Measurements from ENCODE around the gene PHAF1.

The PHAF1 gene

DNA sequence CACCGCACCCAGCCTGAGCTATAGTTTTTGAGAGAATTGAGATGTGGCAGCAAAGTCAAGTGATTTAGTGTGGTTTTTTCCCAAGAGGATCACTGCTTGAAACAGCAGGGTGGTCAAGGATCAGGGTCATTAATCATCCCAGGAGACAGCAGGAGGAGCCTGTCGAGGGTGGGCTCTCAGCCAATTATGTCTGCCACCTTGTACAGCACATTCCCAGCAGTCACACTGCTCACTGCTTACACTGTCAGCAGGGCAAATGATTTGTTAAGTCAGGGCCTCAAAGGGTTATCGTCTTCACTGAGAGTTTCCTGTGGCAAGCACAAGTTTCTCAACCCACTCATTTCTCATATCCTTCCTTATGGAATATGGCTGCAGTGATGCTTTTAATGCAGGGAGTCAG, 27.9 kb downstream of the PHAF1 start:
- no peak overlapping the region for H2BK15ac ChIP-seq (ENCODE audit: low read depth, poor library complexity, severe bottlenecking)
- H2BK120ac ChIP-seq (ENCODE audit: low read depth, low read length): no peak overlapping the region
- H3K4me2 ChIP-seq (ENCODE audit: low read length, poor library complexity, severe bottlenecking): no peak overlapping the region
- H3K27ac ChIP-seq (ENCODE audit: low read length, poor library complexity, severe bottlenecking): no peak overlapping the region
- H2BK12ac ChIP-seq (ENCODE audit: low read length in 2 of 2): no peak overlapping the region
- H3K79me1 ChIP-seq (replicated peaks; ENCODE audit: low read length, poor library complexity, severe bottlenecking): peaks cover 1% of the 10 kb centered on the region
- no peak overlapping the region for H3K4ac ChIP-seq (ENCODE audit: low read depth in 1 of 2, low read length in 2 of 2)
- H3K9ac ChIP-seq (ENCODE audit: low read length): no peak overlapping the region
- no peak overlapping the region for H4K8ac ChIP-seq (ENCODE audit: low read length)
- H3K23ac ChIP-seq (ENCODE audit: low read length in 2 of 2): no peak overlapping the region
- no peak overlapping the region for H4K91ac ChIP-seq (ENCODE audit: low read length)
- H3K14ac ChIP-seq (ENCODE audit: low read length in 2 of 2): no peak overlapping the region
- H3K27me3 ChIP-seq (ENCODE audit: control insufficient read depth in 1 of 2, insufficient read depth in 1 of 2, low read length in 2 of 2): no peaks in the 10 kb centered on the region
- no peak overlapping the region for H3K4me3 ChIP-seq (ENCODE audit: insufficient read depth in 1 of 2, low read depth in 1 of 2, low read length in 2 of 2)
- peaks cover 55 to 92% of the 10 kb centered on the region in 2 experiments for H3K36me3 ChIP-seq (ENCODE audit: control insufficient read depth in 1 of 2, insufficient read depth in 2 of 2, low read depth in 1 of 2, low read length in 2 of 2)
- no peak overlapping the region for H2AK5ac ChIP-seq (ENCODE audit: low read length, severe bottlenecking)
- 74% methylated on average over 2 of the region's 3 CpGs for WGBS
- DNase-seq: no peak
- H2BK5ac ChIP-seq (ENCODE audit: low read depth, low read length, poor library complexity, severe bottlenecking): no peak overlapping the region
- peaks cover 1% of the 10 kb centered on the region for H3K4me1 ChIP-seq (ENCODE audit: control insufficient read depth, insufficient read depth, low read depth, low read length)
- no peak overlapping the region for H3K18ac ChIP-seq (ENCODE audit: low read depth in 1 of 2, low read length in 2 of 2)
- no peaks in the 10 kb centered on the region for H3K9me3 ChIP-seq (ENCODE audit: control insufficient read depth, low read length)
- no peak overlapping the region for H2AFZ ChIP-seq (ENCODE audit: low read depth, low read length)

- Histone ChIP-seq H3K4me1 (ENCODE audit: control insufficient read depth, insufficient read depth, low read depth, low read length) (peaks cover 1% of the 10 kb centered on the region), H3K4me2 (ENCODE audit: low read length, poor library complexity, severe bottlenecking) (no peak overlapping the region), H3K23ac (ENCODE audit: low read length in 2 of 2) (no peak overlapping the region), H3K27ac (ENCODE audit: low read length, poor library complexity, severe bottlenecking) (no peak overlapping the region), H2BK12ac (ENCODE audit: low read length in 2 of 2) (no peak overlapping the region), H3K4ac (ENCODE audit: low read depth in 1 of 2, low read length in 2 of 2) (no peak overlapping the region), H3K79me1 (replicated peaks; ENCODE audit: low read length, poor library complexity, severe bottlenecking) (no peaks in the 10 kb centered on the region), H2AK5ac (ENCODE audit: low read length, severe bottlenecking) (no peak overlapping the region), H3K4me3 (ENCODE audit: insufficient read depth in 1 of 2, low read depth in 1 of 2, low read length in 2 of 2) (no peak overlapping the region), H2BK120ac (ENCODE audit: low read depth, low read length) (no peak overlapping the region), H2AFZ (ENCODE audit: low read depth, low read length) (no peak overlapping the region), H4K91ac (ENCODE audit: low read length) (no peak overlapping the region), H3K27me3 (ENCODE audit: control insufficient read depth in 1 of 2, insufficient read depth in 1 of 2, low read length in 2 of 2) (no peaks in the 10 kb centered on the region), H3K18ac (ENCODE audit: low read depth in 1 of 2, low read length in 2 of 2) (no peak overlapping the region), H2BK15ac (ENCODE audit: low read depth, poor library complexity, severe bottlenecking) (no peak overlapping the region), H3K14ac (ENCODE audit: low read length in 2 of 2) (no peak overlapping the region), H3K9ac (ENCODE audit: low read length) (no peak overlapping the region), H3K9me3 (ENCODE audit: control insufficient read depth, low read length) (no peaks in the 10 kb centered on the region), H4K8ac (ENCODE audit: low read length) (no peak overlapping the region), H3K36me3 (ENCODE audit: control insufficient read depth in 1 of 2, insufficient read depth in 2 of 2, low read depth in 1 of 2, low read length in 2 of 2) (peaks cover 63 to 96% of the 10 kb centered on the region in 2 experiments), H2BK5ac (ENCODE audit: low read depth, low read length, poor library complexity, severe bottlenecking) (no peak overlapping the region)
- no peak for DNase-seq
- 98% methylated on average over 13 of the region's 13 CpGs for WGBS
Observed at GRCh38 chr16:67141391-67141790, 31.6 kb downstream of the PHAF1 start.

DNA sequence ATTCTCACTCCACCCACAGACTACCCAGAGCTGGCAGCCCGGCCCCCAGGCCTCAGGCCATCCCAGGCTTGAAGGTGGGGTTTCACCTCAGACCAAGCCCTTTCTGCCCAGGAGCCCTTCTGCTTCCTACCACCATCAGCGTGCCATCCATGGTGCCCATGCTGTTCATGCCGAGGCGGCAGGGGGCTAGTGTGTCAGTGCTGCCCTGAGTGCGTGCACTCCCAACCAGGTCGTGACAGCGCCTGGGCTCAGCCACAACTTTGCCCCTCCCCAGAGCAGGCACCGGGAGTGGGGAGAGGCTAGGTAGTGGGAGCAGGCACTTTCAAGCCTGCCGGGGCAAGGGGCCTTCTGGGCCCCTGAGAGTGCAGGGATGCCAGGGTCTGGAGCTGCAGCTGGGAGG, 32.6 kb downstream of the PHAF1 start:
- peaks cover 1% of the 10 kb centered on the region for H3K4me1 ChIP-seq (ENCODE audit: control insufficient read depth, insufficient read depth, low read depth, low read length)
- no peaks in the 10 kb centered on the region for H3K9me3 ChIP-seq (ENCODE audit: control insufficient read depth, low read length)
- no peak overlapping the region for H2BK120ac ChIP-seq (ENCODE audit: low read depth, low read length)
- no peak overlapping the region for H2BK12ac ChIP-seq (ENCODE audit: low read length in 2 of 2)
- H3K27me3 ChIP-seq (ENCODE audit: control insufficient read depth in 1 of 2, insufficient read depth in 1 of 2, low read length in 2 of 2): no peaks in the 10 kb centered on the region
- H3K36me3 ChIP-seq (ENCODE audit: control insufficient read depth in 1 of 2, insufficient read depth in 2 of 2, low read depth in 1 of 2, low read length in 2 of 2): peaks cover 67 to 97% of the 10 kb centered on the region in 2 experiments
- no peak overlapping the region for H3K9ac ChIP-seq (ENCODE audit: low read length)
- no peak overlapping the region for H3K23ac ChIP-seq (ENCODE audit: low read length in 2 of 2)
- H2AK5ac ChIP-seq (ENCODE audit: low read length, severe bottlenecking): no peak overlapping the region
- H4K8ac ChIP-seq (ENCODE audit: low read length): no peak overlapping the region
- DNase-seq: no peak
- no peak overlapping the region for H2AFZ ChIP-seq (ENCODE audit: low read depth, low read length)
- no peak overlapping the region for H3K4ac ChIP-seq (ENCODE audit: low read depth in 1 of 2, low read length in 2 of 2)
- no peak overlapping the region for H2BK15ac ChIP-seq (ENCODE audit: low read depth, poor library complexity, severe bottlenecking)
- H3K4me3 ChIP-seq (ENCODE audit: insufficient read depth in 1 of 2, low read depth in 1 of 2, low read length in 2 of 2): no peak overlapping the region
- H3K27ac ChIP-seq (ENCODE audit: low read length, poor library complexity, severe bottlenecking): no peak overlapping the region
- H3K4me2 ChIP-seq (ENCODE audit: low read length, poor library complexity, severe bottlenecking): no peak overlapping the region
- no peaks in the 10 kb centered on the region for H3K79me1 ChIP-seq (replicated peaks; ENCODE audit: low read length, poor library complexity, severe bottlenecking)
- 96% methylated on average over 9 of the region's 9 CpGs for WGBS
- H2BK5ac ChIP-seq (ENCODE audit: low read depth, low read length, poor library complexity, severe bottlenecking): no peak overlapping the region
- no peak overlapping the region for H3K18ac ChIP-seq (ENCODE audit: low read depth in 1 of 2, low read length in 2 of 2)
- H4K91ac ChIP-seq (ENCODE audit: low read length): no peak overlapping the region
- no peak overlapping the region for H3K14ac ChIP-seq (ENCODE audit: low read length in 2 of 2)

DNA sequence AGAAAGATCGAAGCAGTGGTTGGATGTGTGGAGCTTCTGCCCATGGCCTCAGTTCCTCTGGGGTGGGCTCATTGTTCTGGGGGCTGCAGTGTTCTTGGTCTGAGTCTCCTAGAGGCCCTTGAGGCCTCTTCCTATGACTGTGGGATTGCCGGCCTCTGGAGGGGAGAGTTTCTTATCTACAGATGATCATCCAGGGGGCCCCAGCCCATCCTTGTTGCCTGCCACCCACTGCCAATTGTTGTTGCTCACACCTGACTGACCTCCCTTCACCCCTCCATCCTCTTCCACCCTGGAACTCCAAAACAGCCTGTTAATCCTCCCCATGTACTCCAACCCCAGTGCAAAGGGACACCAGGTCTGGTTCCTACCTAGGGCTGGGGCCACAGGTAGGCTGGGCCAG, 35.2 kb downstream of the PHAF1 start:
- H4K8ac ChIP-seq (ENCODE audit: low read length): no peak overlapping the region
- no peak overlapping the region for H3K14ac ChIP-seq (ENCODE audit: low read length in 2 of 2)
- H2BK15ac ChIP-seq (ENCODE audit: low read depth, poor library complexity, severe bottlenecking): no peak overlapping the region
- no peak overlapping the region for H2BK12ac ChIP-seq (ENCODE audit: low read length in 2 of 2)
- no peaks in the 10 kb centered on the region for H3K27me3 ChIP-seq (ENCODE audit: control insufficient read depth in 1 of 2, insufficient read depth in 1 of 2, low read length in 2 of 2)
- peaks cover 88 to 95% of the 10 kb centered on the region in 2 experiments for H3K36me3 ChIP-seq (ENCODE audit: control insufficient read depth in 1 of 2, insufficient read depth in 2 of 2, low read depth in 1 of 2, low read length in 2 of 2)
- peaks cover 12% of the 10 kb centered on the region for H3K4me1 ChIP-seq (ENCODE audit: control insufficient read depth, insufficient read depth, low read depth, low read length)
- no peak overlapping the region for H3K23ac ChIP-seq (ENCODE audit: low read length in 2 of 2)
- no peak overlapping the region for H2AFZ ChIP-seq (ENCODE audit: low read depth, low read length)
- no peak overlapping the region for H3K27ac ChIP-seq (ENCODE audit: low read length, poor library complexity, severe bottlenecking)
- H3K4me2 ChIP-seq (ENCODE audit: low read length, poor library complexity, severe bottlenecking): no peak overlapping the region
- no peak overlapping the region for H2BK5ac ChIP-seq (ENCODE audit: low read depth, low read length, poor library complexity, severe bottlenecking)
- no peak overlapping the region for H2BK120ac ChIP-seq (ENCODE audit: low read depth, low read length)
- DNase-seq: no peak
- no peak overlapping the region for H3K4ac ChIP-seq (ENCODE audit: low read depth in 1 of 2, low read length in 2 of 2)
- peaks cover 9% of the 10 kb centered on the region for H3K79me1 ChIP-seq (replicated peaks; ENCODE audit: low read length, poor library complexity, severe bottlenecking)
- 86% methylated on average over 2 of the region's 2 CpGs for WGBS
- no peak overlapping the region for H3K4me3 ChIP-seq (ENCODE audit: insufficient read depth in 1 of 2, low read depth in 1 of 2, low read length in 2 of 2)
- no peak overlapping the region for H2AK5ac ChIP-seq (ENCODE audit: low read length, severe bottlenecking)
- no peak overlapping the region for H3K9ac ChIP-seq (ENCODE audit: low read length)
- H3K9me3 ChIP-seq (ENCODE audit: control insufficient read depth, low read length): no peaks in the 10 kb centered on the region
- H4K91ac ChIP-seq (ENCODE audit: low read length): no peak overlapping the region
- H3K18ac ChIP-seq (ENCODE audit: low read depth in 1 of 2, low read length in 2 of 2): no peak overlapping the region
